ENCODE data around the gene PWP2. TPM values are rescaled to one million over a fixed set of nuclear protein-coding genes. Genes with fewer than 3 reads are reported as not detected.

The PWP2 gene
- total and polyA plus RNA-seq, 4 donors, result 0.66 to 8.4 (median 2.7) TPM

- H3K36me3 ChIP-seq (ENCODE audit: control insufficient read depth in 4 of 4, insufficient read depth in 3 of 4, low read depth in 1 of 4, low read length in 3 of 4), result peaks cover 16 to 46% (median 26%) of the 10 kb centered on the region in 4 donors
- no peaks in the 10 kb centered on the region for H3K27me3 ChIP-seq (ENCODE audit: control insufficient read depth in 4 of 4, insufficient read depth in 4 of 4, low read length in 3 of 4)
- H3K4me1 ChIP-seq (ENCODE audit: control insufficient read depth in 4 of 4, insufficient read depth in 4 of 4, low read length in 3 of 4), result peaks cover 1 to 29% (median 9%) of the 10 kb centered on the region in 4 donors
- H3K4me3 ChIP-seq (ENCODE audit: low read depth in 1 of 3, low read length in 3 of 3), result no peak overlapping the region
- 90% methylated on average over 33 of the region's 33 CpGs for WGBS
- TF ChIP-seq SP1 (IDR thresholded peaks at IDR 0.05), result no peak
- no peak for TF ChIP-seq ZBTB33 (IDR thresholded peaks at IDR 0.05)
- no peak for TF ChIP-seq ATF3 (IDR thresholded peaks at IDR 0.05)
- no peak for TF ChIP-seq HNF4A (conservative IDR thresholded peaks at IDR 0.05)
- no peak for TF ChIP-seq EGR1 (IDR thresholded peaks at IDR 0.05; ENCODE audit: low read depth in 2 of 2)
- no peak for TF ChIP-seq JUND (IDR thresholded peaks at IDR 0.05)
- TF ChIP-seq RXRA (IDR thresholded peaks at IDR 0.05), result no peak
- TF ChIP-seq RAD21 (IDR thresholded peaks at IDR 0.05), result no peak
- TF ChIP-seq TAF1 (conservative IDR thresholded peaks at IDR 0.05), result no peak
- TF ChIP-seq YY1 (IDR thresholded peaks at IDR 0.05), result no peak
- TF ChIP-seq REST (IDR thresholded peaks at IDR 0.05), result no peak
- no peak for TF ChIP-seq GABPA (IDR thresholded peaks at IDR 0.05 in 1 of 2, conservative IDR thresholded peaks at IDR 0.05 in 1 of 2)
- TF ChIP-seq HNF4G (IDR thresholded peaks at IDR 0.05), result no peak
- no peak for TF ChIP-seq CTCF (IDR thresholded peaks at IDR 0.05; ENCODE audit: low read depth, low read length, missing input control)
- TF ChIP-seq FOXA2 (IDR thresholded peaks at IDR 0.05), result no peak
- H3K9me3 ChIP-seq (ENCODE audit: control insufficient read depth in 4 of 4, low read length in 3 of 4), result no peaks in the 10 kb centered on the region
- H3K9ac ChIP-seq (ENCODE audit: low read depth in 1 of 2, low read length in 2 of 2), result no peak overlapping the region
- H3K27ac ChIP-seq (ENCODE audit: low read depth in 1 of 2, low read length in 2 of 2), result peak overlapping the region; percentile 9 to 25
- no peak for DNase-seq (ENCODE audit: low spot score)
Measured at GRCh38 chr21:44087426-44088400, 19.5 kb upstream of the PWP2 start.

All from liver (tissue), 9 donors.